ENCODE measurements around the gene GYPE.
"Not testable (repeated sequence)": the region's sequence is repeated elsewhere in the genome, so short reads cannot be mapped to it uniquely, and the experiment has no call there.

Gene GYPE

GRCh38 chr4:143910906-143911305, 5.5 kb upstream of the GYPE start:
- H3K4me3 ChIP-seq (ENCODE audit: low read length); H3K9me3 ChIP-seq (ENCODE audit: insufficient read depth, low read depth, low read length); H3K36me3 ChIP-seq (ENCODE audit: insufficient read depth, low read depth, low read length); H3K9ac ChIP-seq (ENCODE audit: low read depth, low read length); H3K27ac ChIP-seq (ENCODE audit: low read length); H3K4me1 ChIP-seq (ENCODE audit: insufficient read depth, low read length): not testable (repeated sequence)
- peaks cover 17% of the 10 kb centered on the region; the same call in 1 of the 2 replicates for H3K27me3 ChIP-seq (ENCODE audit: insufficient read depth, low read length)

GRCh38 chr4:143907811-143908210, 2.5 kb upstream of the GYPE start:
- not testable (repeated sequence) for H3K4me1 ChIP-seq (ENCODE audit: insufficient read depth, low read length); H3K27ac ChIP-seq (ENCODE audit: low read length); H3K4me3 ChIP-seq (ENCODE audit: low read length); H3K9me3 ChIP-seq (ENCODE audit: insufficient read depth, low read depth, low read length); H3K36me3 ChIP-seq (ENCODE audit: insufficient read depth, low read depth, low read length); H3K9ac ChIP-seq (ENCODE audit: low read depth, low read length)
- peaks cover 17% of the 10 kb centered on the region; the same call in 1 of the 2 replicates for H3K27me3 ChIP-seq (ENCODE audit: insufficient read depth, low read length)

GRCh38 chr4:143904431-143904830, 928 bp downstream of the GYPE start:
- H3K27ac ChIP-seq (ENCODE audit: low read length); H3K27me3 ChIP-seq (ENCODE audit: insufficient read depth, low read length); H3K4me1 ChIP-seq (ENCODE audit: insufficient read depth, low read length); H3K9ac ChIP-seq (ENCODE audit: low read depth, low read length); H3K4me3 ChIP-seq (ENCODE audit: low read length); H3K36me3 ChIP-seq (ENCODE audit: insufficient read depth, low read depth, low read length); H3K9me3 ChIP-seq (ENCODE audit: insufficient read depth, low read depth, low read length): not testable (repeated sequence)

- not testable (repeated sequence) for H3K9ac ChIP-seq (ENCODE audit: low read depth, low read length)
Measured at GRCh38 chr4:143890323-143890722, 15.0 kb downstream of the GYPE start.

GRCh38 chr4:143888189-143888588, 17.2 kb downstream of the GYPE start:
- H3K4me3 ChIP-seq (ENCODE audit: low read length); H3K27me3 ChIP-seq (ENCODE audit: insufficient read depth, low read length); H3K9ac ChIP-seq (ENCODE audit: low read depth, low read length); H3K9me3 ChIP-seq (ENCODE audit: insufficient read depth, low read depth, low read length); H3K36me3 ChIP-seq (ENCODE audit: insufficient read depth, low read depth, low read length); H3K4me1 ChIP-seq (ENCODE audit: insufficient read depth, low read length); H3K27ac ChIP-seq (ENCODE audit: low read length): not testable (repeated sequence)

More at GRCh38 chr4:143890323-143890722, 15.0 kb downstream of the GYPE start:
- H3K4me1 ChIP-seq (ENCODE audit: insufficient read depth, low read length); H3K4me3 ChIP-seq (ENCODE audit: low read length); H3K27ac ChIP-seq (ENCODE audit: low read length); H3K36me3 ChIP-seq (ENCODE audit: insufficient read depth, low read depth, low read length); H3K27me3 ChIP-seq (ENCODE audit: insufficient read depth, low read length); H3K9me3 ChIP-seq (ENCODE audit: insufficient read depth, low read depth, low read length): not testable (repeated sequence)

GRCh38 chr4:143884965-143885364, 20.4 kb downstream of the GYPE start:
- H3K9ac ChIP-seq (ENCODE audit: low read depth, low read length); H3K4me1 ChIP-seq (ENCODE audit: insufficient read depth, low read length); H3K9me3 ChIP-seq (ENCODE audit: insufficient read depth, low read depth, low read length); H3K4me3 ChIP-seq (ENCODE audit: low read length); H3K27me3 ChIP-seq (ENCODE audit: insufficient read depth, low read length); H3K36me3 ChIP-seq (ENCODE audit: insufficient read depth, low read depth, low read length); H3K27ac ChIP-seq (ENCODE audit: low read length): not testable (repeated sequence)

- Histone ChIP-seq H3K9ac (ENCODE audit: low read depth, low read length) (no peak overlapping the region), H3K9me3 (ENCODE audit: insufficient read depth, low read depth, low read length) (no peaks in the 10 kb centered on the region), H3K36me3 (ENCODE audit: insufficient read depth, low read depth, low read length) (no peaks in the 10 kb centered on the region), H3K27me3 (ENCODE audit: insufficient read depth, low read length) (no peaks in the 10 kb centered on the region), H3K4me1 (ENCODE audit: insufficient read depth, low read length) (no peaks in the 10 kb centered on the region), H3K4me3 (ENCODE audit: low read length) (no peak overlapping the region), H3K27ac (ENCODE audit: low read length) (no peak overlapping the region)
Measured at GRCh38 chr4:143883529-143883928, 21.8 kb downstream of the GYPE start.

GRCh38 chr4:143882892-143883291, 22.5 kb downstream of the GYPE start:
- Histone ChIP-seq H3K4me3 (ENCODE audit: low read length) (no peak overlapping the region), H3K27me3 (ENCODE audit: insufficient read depth, low read length) (no peaks in the 10 kb centered on the region), H3K4me1 (ENCODE audit: insufficient read depth, low read length) (no peaks in the 10 kb centered on the region)

GRCh38 chr4:143879561-143879960, 25.8 kb downstream of the GYPE start:
- not testable (repeated sequence) for H3K27me3 ChIP-seq (ENCODE audit: insufficient read depth, low read length); H3K4me3 ChIP-seq (ENCODE audit: low read length)

More at GRCh38 chr4:143882892-143883291, 22.5 kb downstream of the GYPE start:
- Histone ChIP-seq H3K27ac (ENCODE audit: low read length) (no peak overlapping the region), H3K9ac (ENCODE audit: low read depth, low read length) (no peak overlapping the region), H3K36me3 (ENCODE audit: insufficient read depth, low read depth, low read length) (no peaks in the 10 kb centered on the region), H3K9me3 (ENCODE audit: insufficient read depth, low read depth, low read length) (no peaks in the 10 kb centered on the region)

GRCh38 chr4:143875357-143875756, 30.0 kb downstream of the GYPE start:
- not testable (repeated sequence) for H3K9me3 ChIP-seq (ENCODE audit: insufficient read depth, low read depth, low read length); H3K4me3 ChIP-seq (ENCODE audit: low read length); H3K4me1 ChIP-seq (ENCODE audit: insufficient read depth, low read length); H3K9ac ChIP-seq (ENCODE audit: low read depth, low read length); H3K27ac ChIP-seq (ENCODE audit: low read length); H3K36me3 ChIP-seq (ENCODE audit: insufficient read depth, low read depth, low read length); H3K27me3 ChIP-seq (ENCODE audit: insufficient read depth, low read length)

More at GRCh38 chr4:143879561-143879960, 25.8 kb downstream of the GYPE start:
- not testable (repeated sequence) for H3K36me3 ChIP-seq (ENCODE audit: insufficient read depth, low read depth, low read length); H3K9me3 ChIP-seq (ENCODE audit: insufficient read depth, low read depth, low read length); H3K4me1 ChIP-seq (ENCODE audit: insufficient read depth, low read length); H3K27ac ChIP-seq (ENCODE audit: low read length); H3K9ac ChIP-seq (ENCODE audit: low read depth, low read length)

- not testable (repeated sequence) for H3K4me3 ChIP-seq (ENCODE audit: low read length); H3K27ac ChIP-seq (ENCODE audit: low read length); H3K36me3 ChIP-seq (ENCODE audit: insufficient read depth, low read depth, low read length); H3K9ac ChIP-seq (ENCODE audit: low read depth, low read length); H3K9me3 ChIP-seq (ENCODE audit: insufficient read depth, low read depth, low read length); H3K4me1 ChIP-seq (ENCODE audit: insufficient read depth, low read length); H3K27me3 ChIP-seq (ENCODE audit: insufficient read depth, low read length)
Measured at GRCh38 chr4:143870523-143871268, 34.7 kb downstream of the GYPE start.

- H3K27me3 ChIP-seq (ENCODE audit: insufficient read depth, low read length); H3K4me3 ChIP-seq (ENCODE audit: low read length); H3K9me3 ChIP-seq (ENCODE audit: insufficient read depth, low read depth, low read length); H3K36me3 ChIP-seq (ENCODE audit: insufficient read depth, low read depth, low read length); H3K9ac ChIP-seq (ENCODE audit: low read depth, low read length); H3K27ac ChIP-seq (ENCODE audit: low read length); H3K4me1 ChIP-seq (ENCODE audit: insufficient read depth, low read length): not testable (repeated sequence)
Measured at GRCh38 chr4:143869925-143870324, 35.4 kb downstream of the GYPE start.
